ENCODE measurements around the gene ARPC1B. TPM values are rescaled to one million over a fixed set of nuclear protein-coding genes. Genes with fewer than 3 reads are reported as not detected.
A peak's percentile ranks its signal among the peaks of the same experiment; 100 is the strongest.

ARPC1B gene
- total RNA-seq, 1 donor from 2014 or later = 300 TPM

- no peaks in the 10 kb centered on the region for H3K9me3 Mint-ChIP-seq
- TF ChIP-seq CTCF (IDR thresholded peaks at IDR 0.05) = no peak
- no peak overlapping the region for H3K27ac Mint-ChIP-seq
- CTCF ChIA-PET = no interaction called here
- no peak for DNase-seq
- no peak for ATAC-seq (ENCODE audit: low read depth)
- no peaks in the 10 kb centered on the region for H3K27me3 Mint-ChIP-seq
- POLR2A ChIA-PET = interaction anchor here (0.7 to 1.1 kb wide), 2 partner anchors 9 to 25 kb away, joined by 3 to 10 read pairs; partner anchors contain the start of genes BUD31 and PDAP1
- intact Hi-C loops (cut with micrococcal nuclease) = no loop called here
- H3K4me3 Mint-ChIP-seq = no peak overlapping the region
- peaks cover 49% of the 10 kb centered on the region for H3K36me3 Mint-ChIP-seq (ENCODE audit: low read depth)
- H3K4me1 Mint-ChIP-seq = peaks cover 2% of the 10 kb centered on the region
Measured at GRCh38 chr7:99433158-99433557, 58.6 kb downstream of the ARPC1B start.

GRCh38 chr7:99437946-99438572 lies 63.5 kb downstream of the ARPC1B start:
- H3K27ac Mint-ChIP-seq = peak overlapping the region; percentile 94
- CTCF ChIA-PET = no interaction called here
- no peak for ATAC-seq (ENCODE audit: low read depth)

GRCh38 chr7:99438573-99439480 lies 64.3 kb downstream of the ARPC1B start, which contains the start of the genes CPSF4 and PTCD1:
Gene CPSF4 (plus strand): TSS chr7:99438943. CDS start chr7:99439083, 140 bp downstream.
Gene PTCD1 (minus strand): TSS chr7:99438798. CDS start chr7:99435242, 3,556 bp downstream.
- DNase-seq = peak; percentile 84
- H3K27me3 Mint-ChIP-seq = no peaks in the 10 kb centered on the region
- peaks cover 32% of the 10 kb centered on the region for H3K4me1 Mint-ChIP-seq
- peak within 1 kb of the TSS; percentile 98 for H3K4me3 Mint-ChIP-seq
- ChIA-PET CTCF (no interaction called here), POLR2A (interaction anchor here (0.5 to 2.1 kb wide), 18 partner anchors 16 to 120 kb away, joined by 3 to 28 read pairs (median 3); partner anchors contain the start of genes ARPC1A, ARPC1B, ATP5MF and BUD31)
- ATAC-seq (ENCODE audit: low read depth) = peak; percentile 94
- TF ChIP-seq CTCF (IDR thresholded peaks at IDR 0.05) = no peak
- no peaks in the 10 kb centered on the region for H3K9me3 Mint-ChIP-seq
- H3K36me3 Mint-ChIP-seq (ENCODE audit: low read depth) = peaks cover 29% of the 10 kb centered on the region
- peak within 1 kb of the TSS; percentile 94 for H3K27ac Mint-ChIP-seq
- intact Hi-C loops (cut with micrococcal nuclease) = loop anchor here (1.0 to 2.0 kb wide), 7 partner anchors 27 to 177 kb away; partner anchors contain the start of genes ARPC1A, ARPC1B, ATP5MF and BUD31

More at GRCh38 chr7:99437946-99438572, 63.5 kb downstream of the ARPC1B start:
- TF ChIP-seq CTCF (IDR thresholded peaks at IDR 0.05) = no peak
- POLR2A ChIA-PET = interaction anchor here (0.5 to 2.1 kb wide), 14 partner anchors 15 to 121 kb away, joined by 3 to 28 read pairs (median 3); partner anchors contain the start of genes ARPC1A, ARPC1B, BUD31 and PDAP1
- Mint-ChIP-seq H3K4me3 (peak overlapping the region; percentile 98), H3K9me3 (no peaks in the 10 kb centered on the region), H3K4me1 (peaks cover 29% of the 10 kb centered on the region), H3K36me3 (ENCODE audit: low read depth) (peaks cover 31% of the 10 kb centered on the region), H3K27me3 (no peaks in the 10 kb centered on the region)
- DNase-seq = no peak
- intact Hi-C loops (cut with micrococcal nuclease) = loop anchor here (1.0 to 2.0 kb wide), 7 partner anchors 28 to 178 kb away; partner anchors contain the start of genes ARPC1A, ARPC1B, ATP5MF and BUD31

GRCh38 chr7:99440195-99440594 lies 65.7 kb downstream of the ARPC1B start:
- intact Hi-C loops (cut with micrococcal nuclease) = no loop called here
- H3K36me3 Mint-ChIP-seq (ENCODE audit: low read depth) = peaks cover 30% of the 10 kb centered on the region
- peak overlapping the region; percentile 98 for H3K4me3 Mint-ChIP-seq
- no peaks in the 10 kb centered on the region for H3K9me3 Mint-ChIP-seq
- no peak for DNase-seq
- ChIA-PET CTCF (no interaction called here), POLR2A (interaction anchor here (0.8 kb wide), 2 partner anchors 32 to 123 kb away, joined by 3 to 4 read pairs; no protein-coding TSS in a partner anchor)
- no peaks in the 10 kb centered on the region for H3K27me3 Mint-ChIP-seq
- peaks cover 39% of the 10 kb centered on the region for H3K4me1 Mint-ChIP-seq
- no peak overlapping the region for H3K27ac Mint-ChIP-seq
- no peak for ATAC-seq (ENCODE audit: low read depth)
- TF ChIP-seq CTCF (IDR thresholded peaks at IDR 0.05) = no peak

Other genes with a start within 250 kb of the ARPC1B start
- gene SMURF1, start 230.6 kb upstream of the ARPC1B start, total RNA-seq = 21.6 and 23.1 TPM in 2 replicates
- gene KPNA7, start 166.6 kb upstream of the ARPC1B start, total RNA-seq = not detected in 2 replicates
- not detected in 2 replicates for gene MYH16, start 101.9 kb upstream of the ARPC1B start, total RNA-seq
- 47.3 and 51.6 TPM in 2 replicates for gene ARPC1A, start 48.8 kb upstream of the ARPC1B start, total RNA-seq
- 105 and 134 TPM in 2 replicates for gene PDAP1, start 33.9 kb downstream of the ARPC1B start, total RNA-seq
- gene BUD31, start 34.2 kb downstream of the ARPC1B start, total RNA-seq = 93.7 and 113 TPM in 2 replicates
- 8.4 and 13.4 TPM in 2 replicates for gene PTCD1, start 64.1 kb downstream of the ARPC1B start, total RNA-seq
- gene CPSF4, start 64.2 kb downstream of the ARPC1B start, total RNA-seq = 46.2 and 60.9 TPM in 2 replicates
- 248 and 334 TPM in 2 replicates for gene ATP5MF, start 91.4 kb downstream of the ARPC1B start, total RNA-seq
- 24.5 and 38.3 TPM in 2 replicates for gene ZNF789, start 98.2 kb downstream of the ARPC1B start, total RNA-seq
- 61.5 and 61.7 TPM in 2 replicates for gene ZNF394, start 125.6 kb downstream of the ARPC1B start, total RNA-seq
- gene ZKSCAN5, start 129.9 kb downstream of the ARPC1B start, total RNA-seq = 9.5 and 10.3 TPM in 2 replicates
- 9.2 and 9.3 TPM in 2 replicates for gene FAM200A, start 177.4 kb downstream of the ARPC1B start, total RNA-seq
- gene ZNF655, start 183.9 kb downstream of the ARPC1B start, total RNA-seq = 98.5 and 116 TPM in 2 replicates
- 0.53 and 1.5 TPM in 2 replicates for gene TMEM225B, start 223.5 kb downstream of the ARPC1B start, total RNA-seq
- gene ZSCAN25, start 242.2 kb downstream of the ARPC1B start, total RNA-seq = 28.5 and 33.4 TPM in 2 replicates